ENCODE measurements around the gene TMTC1.

TMTC1 gene

DNA sequence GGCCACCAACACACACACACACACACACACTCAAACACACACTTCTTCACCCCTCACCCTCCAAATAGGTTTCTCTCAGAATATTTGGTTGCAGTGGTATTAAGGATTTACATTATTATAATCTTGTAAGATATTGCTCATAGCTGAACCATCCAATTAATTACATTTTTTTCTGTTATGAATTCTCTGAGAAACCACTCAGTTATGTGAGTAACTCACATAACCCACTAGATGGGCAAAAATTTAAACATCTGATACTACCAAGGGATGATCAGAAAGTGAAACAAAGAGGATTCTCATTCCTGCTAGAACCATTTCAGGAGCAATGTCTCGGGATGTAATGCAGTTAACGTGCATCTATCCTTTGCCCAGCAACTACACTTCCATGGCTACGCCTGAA, 31.6 kb downstream of the TMTC1 start:
- Histone ChIP-seq H3K36me3 (ENCODE audit: control insufficient read depth in 1 of 2, insufficient read depth in 2 of 2, low read length in 2 of 2) (peaks cover 0 to 22% of the 10 kb centered on the region in 2 donors), H3K27ac (ENCODE audit: low read length) (no peak overlapping the region), H3K4me3 (ENCODE audit: low read depth in 1 of 2, low read length in 2 of 2) (no peak overlapping the region), H3K27me3 (ENCODE audit: low read depth, low read length) (no peaks in the 10 kb centered on the region), H3K9me3 (ENCODE audit: control insufficient read depth in 1 of 2, low read length in 2 of 2) (no peaks in the 10 kb centered on the region), H3K4me1 (ENCODE audit: control insufficient read depth in 1 of 2, insufficient read depth in 2 of 2, low read length in 2 of 2) (no peaks in the 10 kb centered on the region)

DNA sequence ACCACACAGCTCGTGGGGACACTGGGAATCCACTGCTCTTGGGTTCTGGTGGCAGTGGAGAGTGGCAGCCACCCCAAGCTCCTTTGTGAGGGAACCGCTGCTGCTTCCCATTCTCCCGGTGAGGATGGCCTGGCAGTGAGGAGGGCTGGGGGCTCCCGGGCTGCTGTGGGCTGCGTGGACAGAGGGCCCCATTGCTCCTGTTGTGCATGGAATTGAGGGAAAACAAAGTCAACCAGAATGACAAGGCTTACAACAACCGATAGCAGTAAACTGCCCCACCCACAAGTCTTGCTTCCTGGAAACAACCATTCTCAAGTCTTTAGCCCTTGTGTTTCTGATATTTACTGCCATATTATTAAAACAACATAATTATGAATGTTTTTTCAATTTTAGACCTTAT, 32.1 kb downstream of the TMTC1 start:
- Histone ChIP-seq H3K4me1 (ENCODE audit: control insufficient read depth in 1 of 2, insufficient read depth in 2 of 2, low read length in 2 of 2) (no peaks in the 10 kb centered on the region), H3K27ac (ENCODE audit: low read length) (no peak overlapping the region), H3K36me3 (ENCODE audit: control insufficient read depth in 1 of 2, insufficient read depth in 2 of 2, low read length in 2 of 2) (peaks cover 0 to 22% of the 10 kb centered on the region in 2 donors), H3K27me3 (ENCODE audit: low read depth, low read length) (no peaks in the 10 kb centered on the region), H3K4me3 (ENCODE audit: low read depth in 1 of 2, low read length in 2 of 2) (no peak overlapping the region), H3K9me3 (ENCODE audit: control insufficient read depth in 1 of 2, low read length in 2 of 2) (no peaks in the 10 kb centered on the region)

DNA sequence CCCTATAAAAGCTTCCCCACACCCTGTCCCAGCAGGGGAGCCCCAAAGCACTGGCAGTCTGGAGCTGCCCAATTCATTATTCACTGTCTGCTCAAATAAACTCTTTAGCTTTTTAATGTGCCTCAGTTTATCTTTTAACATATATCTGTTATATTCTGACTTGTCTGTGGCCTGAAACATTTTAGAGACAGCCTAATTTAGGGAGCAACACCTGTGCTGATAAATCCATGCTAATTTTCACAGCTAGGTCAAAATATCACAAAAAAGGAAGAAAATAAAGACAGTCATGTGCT, 32.9 kb downstream of the TMTC1 start:
- H3K4me1 ChIP-seq (ENCODE audit: control insufficient read depth in 1 of 2, insufficient read depth in 2 of 2, low read length in 2 of 2), result no peaks in the 10 kb centered on the region
- no peak overlapping the region for H3K27ac ChIP-seq (ENCODE audit: low read length)
- no peaks in the 10 kb centered on the region for H3K9me3 ChIP-seq (ENCODE audit: control insufficient read depth in 1 of 2, low read length in 2 of 2)
- peaks cover 0 to 22% of the 10 kb centered on the region in 2 donors for H3K36me3 ChIP-seq (ENCODE audit: control insufficient read depth in 1 of 2, insufficient read depth in 2 of 2, low read length in 2 of 2)
- no peak overlapping the region for H3K4me3 ChIP-seq (ENCODE audit: low read depth in 1 of 2, low read length in 2 of 2)
- H3K27me3 ChIP-seq (ENCODE audit: low read depth, low read length), result no peaks in the 10 kb centered on the region

DNA sequence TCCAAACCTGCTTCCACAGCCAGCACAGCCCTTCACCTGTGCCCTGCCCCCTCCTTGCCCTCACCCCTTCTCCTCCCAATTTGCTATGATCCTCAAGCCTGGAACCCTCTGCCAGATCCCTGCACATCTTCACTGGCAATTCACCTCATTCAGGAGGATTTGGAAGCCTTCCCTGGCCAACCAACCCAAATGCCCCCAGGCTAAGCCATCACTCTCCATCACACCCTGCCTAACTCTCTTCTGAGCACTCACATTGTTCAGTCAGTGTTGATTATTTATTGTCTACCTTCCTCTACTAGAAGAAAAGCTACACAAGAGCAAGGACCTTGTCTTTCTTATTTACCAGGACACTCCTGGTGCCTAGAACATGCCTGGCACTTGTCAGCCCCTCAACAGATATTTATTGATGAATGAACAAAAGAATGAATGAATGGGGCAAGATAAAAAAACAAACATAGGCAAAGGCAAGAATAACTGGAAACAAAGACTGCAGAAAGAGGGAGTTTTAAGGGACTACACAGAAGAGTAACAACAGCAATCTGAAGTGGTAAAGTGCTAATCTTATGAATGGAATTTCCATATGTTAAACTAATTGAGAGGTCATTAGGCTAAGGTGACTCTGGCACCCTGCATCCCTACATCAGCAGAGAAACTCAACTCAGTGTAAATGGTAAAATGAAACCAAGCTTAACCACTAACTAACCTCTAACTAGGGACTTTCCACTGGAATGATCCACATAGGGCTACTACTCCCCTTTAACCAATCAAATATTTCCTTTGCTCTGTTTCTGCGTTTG, 33.4 kb downstream of the TMTC1 start:
- H3K36me3 ChIP-seq (ENCODE audit: control insufficient read depth in 1 of 2, insufficient read depth in 2 of 2, low read length in 2 of 2), result peaks cover 0 to 18% of the 10 kb centered on the region in 2 donors

DNA sequence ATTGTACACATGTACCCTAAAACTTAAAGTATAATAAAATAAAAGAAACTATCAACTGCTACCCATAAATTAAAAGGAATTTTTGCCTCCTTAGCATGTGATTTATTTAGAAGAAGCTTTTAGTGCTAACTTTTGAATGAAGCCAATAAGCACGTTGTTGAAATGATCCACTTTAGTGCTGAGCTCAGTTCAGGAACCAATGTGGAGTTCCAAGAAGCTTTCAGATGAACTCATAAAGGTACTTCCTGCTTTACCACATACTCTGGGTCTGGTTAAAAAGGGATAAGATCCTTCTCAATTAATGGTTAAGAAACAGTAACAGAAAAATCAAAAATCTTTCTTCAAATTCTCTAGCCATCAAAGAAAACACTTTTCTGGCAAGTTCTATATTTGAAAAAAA, 39.4 kb downstream of the TMTC1 start:
- Histone ChIP-seq H3K4me1 (ENCODE audit: control insufficient read depth in 1 of 2, insufficient read depth in 2 of 2, low read length in 2 of 2) (peaks cover 0 to 2% of the 10 kb centered on the region in 2 donors), H3K27ac (ENCODE audit: low read length) (no peak overlapping the region), H3K4me3 (ENCODE audit: low read depth in 1 of 2, low read length in 2 of 2) (no peak overlapping the region), H3K36me3 (ENCODE audit: control insufficient read depth in 1 of 2, insufficient read depth in 2 of 2, low read length in 2 of 2) (peaks cover 0 to 9% of the 10 kb centered on the region in 2 donors), H3K27me3 (ENCODE audit: low read depth, low read length) (no peaks in the 10 kb centered on the region), H3K9me3 (ENCODE audit: control insufficient read depth in 1 of 2, low read length in 2 of 2) (no peaks in the 10 kb centered on the region)

More for the DNA sequence above, 33.4 kb downstream of the TMTC1 start:
- Histone ChIP-seq H3K4me1 (ENCODE audit: control insufficient read depth in 1 of 2, insufficient read depth in 2 of 2, low read length in 2 of 2) (no peaks in the 10 kb centered on the region), H3K27me3 (ENCODE audit: low read depth, low read length) (no peaks in the 10 kb centered on the region), H3K27ac (ENCODE audit: low read length) (no peak overlapping the region), H3K4me3 (ENCODE audit: low read depth in 1 of 2, low read length in 2 of 2) (no peak overlapping the region), H3K9me3 (ENCODE audit: control insufficient read depth in 1 of 2, low read length in 2 of 2) (no peaks in the 10 kb centered on the region)

DNA sequence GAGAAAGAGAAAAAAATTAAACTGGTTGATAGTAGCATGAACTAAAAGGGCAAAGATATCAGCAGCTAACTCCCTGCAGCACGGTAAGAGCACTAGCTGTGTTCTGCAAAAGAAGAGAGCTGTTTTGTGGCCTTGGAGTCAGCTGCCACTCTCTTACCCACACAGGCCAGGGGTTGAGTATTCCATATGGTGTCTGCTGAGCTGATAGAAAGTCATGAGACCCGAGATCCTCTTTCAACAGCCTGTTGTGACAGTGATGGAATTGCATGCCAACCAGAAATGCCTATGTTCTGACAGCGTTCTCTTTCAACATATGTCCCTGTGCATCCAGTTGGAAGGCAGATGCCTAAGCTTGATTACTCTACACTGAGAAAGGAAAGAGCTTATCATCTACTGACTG, 39.9 kb downstream of the TMTC1 start:
- H3K4me3 ChIP-seq (ENCODE audit: low read depth in 1 of 2, low read length in 2 of 2), result no peak overlapping the region
- H3K27ac ChIP-seq (ENCODE audit: low read length), result no peak overlapping the region
- H3K4me1 ChIP-seq (ENCODE audit: control insufficient read depth in 1 of 2, insufficient read depth in 2 of 2, low read length in 2 of 2), result peaks cover 0 to 7% of the 10 kb centered on the region in 2 donors
- H3K9me3 ChIP-seq (ENCODE audit: control insufficient read depth in 1 of 2, low read length in 2 of 2), result no peaks in the 10 kb centered on the region
- peaks cover 0 to 9% of the 10 kb centered on the region in 2 donors for H3K36me3 ChIP-seq (ENCODE audit: control insufficient read depth in 1 of 2, insufficient read depth in 2 of 2, low read length in 2 of 2)
- H3K27me3 ChIP-seq (ENCODE audit: low read depth, low read length), result no peaks in the 10 kb centered on the region

DNA sequence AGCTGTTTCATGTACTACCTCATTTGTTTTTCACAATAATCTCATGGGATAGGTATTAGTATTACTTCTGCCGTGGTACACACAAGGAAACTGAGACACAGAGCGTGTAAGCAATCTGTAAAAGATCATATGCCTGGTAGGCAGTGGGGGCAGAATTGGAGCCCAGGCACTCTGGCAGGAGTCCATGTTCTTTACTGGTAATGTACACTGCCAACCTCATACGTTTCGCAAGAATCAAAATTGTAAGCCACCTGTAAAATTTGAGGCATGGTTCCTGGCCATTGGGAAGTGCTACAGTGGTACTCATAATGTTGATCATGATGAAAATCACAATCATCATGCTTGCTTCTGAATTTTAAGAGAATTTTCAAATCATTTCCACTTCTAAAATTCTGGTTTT, 40.7 kb downstream of the TMTC1 start:
- Histone ChIP-seq H3K27ac (ENCODE audit: low read length) (no peak overlapping the region), H3K4me1 (ENCODE audit: control insufficient read depth in 1 of 2, insufficient read depth in 2 of 2, low read length in 2 of 2) (peaks cover 0 to 9% of the 10 kb centered on the region in 2 donors)

DNA sequence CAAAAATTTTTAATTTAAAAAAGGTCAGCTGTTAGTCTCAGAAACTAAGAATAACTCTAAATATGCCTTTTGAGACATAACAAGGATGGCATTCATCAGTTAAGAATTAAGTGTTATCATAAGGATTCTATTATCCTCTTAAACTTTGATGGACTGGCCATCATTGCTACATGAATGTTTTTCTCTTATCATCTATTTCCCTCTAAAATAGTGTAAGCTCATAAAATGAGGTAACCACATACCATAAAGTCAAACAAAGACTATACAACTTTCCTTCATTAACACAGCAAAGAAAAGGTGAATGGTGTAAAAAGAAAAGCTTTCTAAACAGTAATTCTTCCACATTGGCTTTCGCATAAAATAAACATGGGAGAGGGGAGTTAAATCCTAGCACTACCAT, 41.1 kb downstream of the TMTC1 start:
- Histone ChIP-seq H3K9me3 (ENCODE audit: control insufficient read depth in 1 of 2, low read length in 2 of 2) (no peaks in the 10 kb centered on the region), H3K4me3 (ENCODE audit: low read depth in 1 of 2, low read length in 2 of 2) (no peak overlapping the region), H3K27ac (ENCODE audit: low read length) (no peak overlapping the region), H3K4me1 (ENCODE audit: control insufficient read depth in 1 of 2, insufficient read depth in 2 of 2, low read length in 2 of 2) (peaks cover 0 to 13% of the 10 kb centered on the region in 2 donors), H3K36me3 (ENCODE audit: control insufficient read depth in 1 of 2, insufficient read depth in 2 of 2, low read length in 2 of 2) (peaks cover 0 to 9% of the 10 kb centered on the region in 2 donors), H3K27me3 (ENCODE audit: low read depth, low read length) (no peaks in the 10 kb centered on the region)

More for the DNA sequence above, 40.7 kb downstream of the TMTC1 start:
- H3K36me3 ChIP-seq (ENCODE audit: control insufficient read depth in 1 of 2, insufficient read depth in 2 of 2, low read length in 2 of 2), result peaks cover 0 to 9% of the 10 kb centered on the region in 2 donors
- no peaks in the 10 kb centered on the region for H3K27me3 ChIP-seq (ENCODE audit: low read depth, low read length)
- H3K9me3 ChIP-seq (ENCODE audit: control insufficient read depth in 1 of 2, low read length in 2 of 2), result no peaks in the 10 kb centered on the region
- H3K4me3 ChIP-seq (ENCODE audit: low read depth in 1 of 2, low read length in 2 of 2), result no peak overlapping the region

DNA sequence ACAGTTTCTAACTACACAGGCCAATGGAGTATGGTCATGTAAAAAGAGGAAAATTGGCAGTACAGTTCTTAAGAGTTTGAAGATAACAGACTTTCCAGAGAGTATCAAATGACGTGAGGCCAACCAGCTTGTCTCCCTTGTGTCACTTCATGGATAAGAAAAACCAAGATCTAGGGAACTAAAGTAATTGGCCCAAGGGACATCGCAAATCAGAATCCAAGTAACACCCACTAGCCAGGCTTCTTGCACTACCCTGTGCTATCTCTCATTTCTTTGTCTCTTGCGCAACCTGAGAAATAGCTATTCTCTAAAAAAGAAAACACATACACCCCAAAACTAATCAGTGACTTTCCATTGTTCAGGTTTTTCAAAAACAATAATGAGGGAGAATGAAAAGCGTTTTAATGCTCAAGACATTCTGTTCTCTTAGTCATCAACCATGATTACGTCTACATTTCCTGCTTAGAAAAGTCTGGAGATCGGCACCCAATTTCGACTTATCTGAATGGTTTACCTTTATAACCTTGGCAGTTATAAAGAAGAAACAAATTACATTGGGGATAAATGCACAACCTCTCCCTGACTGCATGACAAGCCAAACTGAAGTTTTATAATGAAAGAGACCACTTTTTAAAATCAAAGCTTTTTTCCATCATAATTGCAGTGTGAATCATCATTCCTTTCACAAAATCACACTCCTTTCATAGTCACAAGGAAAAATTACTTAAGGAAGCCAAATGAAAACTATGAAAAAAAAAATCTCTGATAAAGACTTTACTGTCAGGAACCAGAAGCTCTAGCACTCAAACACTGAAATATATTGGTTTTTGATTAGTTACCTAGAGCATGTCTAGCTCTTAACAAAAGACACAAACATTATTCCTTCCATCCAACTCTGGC, 42.1 kb downstream of the TMTC1 start:
- Histone ChIP-seq H3K36me3 (ENCODE audit: control insufficient read depth in 1 of 2, insufficient read depth in 2 of 2, low read length in 2 of 2) (peaks cover 0 to 9% of the 10 kb centered on the region in 2 donors), H3K9me3 (ENCODE audit: control insufficient read depth in 1 of 2, low read length in 2 of 2) (no peaks in the 10 kb centered on the region), H3K27me3 (ENCODE audit: low read depth, low read length) (no peaks in the 10 kb centered on the region), H3K4me1 (ENCODE audit: control insufficient read depth in 1 of 2, insufficient read depth in 2 of 2, low read length in 2 of 2) (peaks cover 0 to 14% of the 10 kb centered on the region in 2 donors), H3K27ac (ENCODE audit: low read length) (no peak overlapping the region), H3K4me3 (ENCODE audit: low read depth in 1 of 2, low read length in 2 of 2) (no peak overlapping the region)

DNA sequence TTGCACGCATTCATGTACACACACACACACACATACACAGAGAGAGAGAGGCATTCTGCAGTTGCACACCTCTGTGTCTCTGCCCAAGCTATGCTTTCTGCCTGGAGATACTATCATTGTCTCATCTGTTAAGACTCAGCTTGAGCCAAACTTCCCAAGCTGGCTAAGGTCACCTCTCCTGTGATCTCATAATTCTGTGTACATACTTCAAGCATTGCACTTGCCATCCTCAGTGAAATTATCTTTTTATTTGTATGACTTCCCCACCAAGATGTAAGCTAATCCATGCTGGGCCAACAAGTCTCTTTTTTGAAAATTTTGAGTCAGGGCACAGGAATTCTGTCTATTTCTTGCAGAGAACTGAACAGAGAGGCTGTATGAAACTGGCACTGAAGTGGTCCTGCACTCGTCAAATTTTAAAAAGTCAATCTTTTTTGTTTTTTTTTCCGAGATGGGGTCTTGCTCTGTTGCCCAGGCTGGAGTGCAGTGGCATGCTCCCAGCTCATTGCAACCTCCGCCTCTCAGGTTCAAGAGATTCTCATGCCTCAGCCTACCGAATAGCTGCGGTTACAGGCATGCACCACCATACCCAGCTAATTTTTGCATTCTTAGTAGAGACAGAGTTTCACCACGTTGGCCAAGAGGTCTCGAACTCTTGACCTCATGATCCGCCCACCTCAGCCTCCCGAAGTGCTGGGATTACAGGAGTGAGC, 44.3 kb downstream of the TMTC1 start:
- Histone ChIP-seq H3K27ac (ENCODE audit: low read length) (no peak overlapping the region), H3K27me3 (ENCODE audit: low read depth, low read length) (no peaks in the 10 kb centered on the region), H3K9me3 (ENCODE audit: control insufficient read depth in 1 of 2, low read length in 2 of 2) (no peaks in the 10 kb centered on the region), H3K4me3 (ENCODE audit: low read depth in 1 of 2, low read length in 2 of 2) (no peak overlapping the region), H3K36me3 (ENCODE audit: control insufficient read depth in 1 of 2, insufficient read depth in 2 of 2, low read length in 2 of 2) (peaks cover 0 to 9% of the 10 kb centered on the region in 2 donors), H3K4me1 (ENCODE audit: control insufficient read depth in 1 of 2, insufficient read depth in 2 of 2, low read length in 2 of 2) (peaks cover 0 to 25% of the 10 kb centered on the region in 2 donors)

DNA sequence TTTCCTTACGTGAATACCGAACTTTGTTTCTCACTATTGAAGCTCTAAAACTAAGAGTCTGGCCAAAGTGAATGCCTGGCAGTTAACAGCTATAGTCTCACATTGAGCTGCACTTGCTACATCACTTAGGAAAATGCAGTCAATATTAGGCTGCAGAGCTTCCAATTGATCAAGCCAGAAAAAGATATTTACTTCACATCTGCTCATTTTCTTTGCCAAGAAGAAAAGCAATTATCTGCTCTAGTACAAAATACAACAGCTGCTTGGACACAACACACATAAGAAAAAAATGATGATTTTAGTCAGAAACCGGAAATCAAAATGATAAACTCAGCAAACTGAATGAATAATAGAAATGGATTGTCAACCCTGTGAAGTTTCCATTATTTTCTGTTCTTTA, 45.4 kb downstream of the TMTC1 start:
- H3K27me3 ChIP-seq (ENCODE audit: low read depth, low read length), result no peaks in the 10 kb centered on the region
- no peaks in the 10 kb centered on the region for H3K9me3 ChIP-seq (ENCODE audit: control insufficient read depth in 1 of 2, low read length in 2 of 2)
- peaks cover 0 to 9% of the 10 kb centered on the region in 2 donors for H3K36me3 ChIP-seq (ENCODE audit: control insufficient read depth in 1 of 2, insufficient read depth in 2 of 2, low read length in 2 of 2)
- no peak overlapping the region for H3K4me3 ChIP-seq (ENCODE audit: low read depth in 1 of 2, low read length in 2 of 2)
- H3K4me1 ChIP-seq (ENCODE audit: control insufficient read depth in 1 of 2, insufficient read depth in 2 of 2, low read length in 2 of 2), result peaks cover 0 to 30% of the 10 kb centered on the region in 2 donors
- H3K27ac ChIP-seq (ENCODE audit: low read length), result no peak overlapping the region

Data from muscle layer of duodenum (tissue), 2 donors.